MM.1S (cell line): ENCODE data around the gene TBC1D5.

Experiments used
- CTCF ChIP-seq: fragments of 300-600 bp; sonication (generic); IDR thresholded peaks from 2 replicates; pipeline ENCODE4 v1.5.1; 2016; ENCODE audit warnings: antibody characterized with exemption, low read length, mixed read lengths
- EZH2 ChIP-seq: fragments of 300-600 bp; sonication (generic); optimal IDR thresholded peaks from 2 replicates; pipeline ENCODE3; 2017; ENCODE audit warnings: low read depth, mild to moderate bottlenecking, antibody characterized with exemption, low read length, mixed read lengths

DNA sequence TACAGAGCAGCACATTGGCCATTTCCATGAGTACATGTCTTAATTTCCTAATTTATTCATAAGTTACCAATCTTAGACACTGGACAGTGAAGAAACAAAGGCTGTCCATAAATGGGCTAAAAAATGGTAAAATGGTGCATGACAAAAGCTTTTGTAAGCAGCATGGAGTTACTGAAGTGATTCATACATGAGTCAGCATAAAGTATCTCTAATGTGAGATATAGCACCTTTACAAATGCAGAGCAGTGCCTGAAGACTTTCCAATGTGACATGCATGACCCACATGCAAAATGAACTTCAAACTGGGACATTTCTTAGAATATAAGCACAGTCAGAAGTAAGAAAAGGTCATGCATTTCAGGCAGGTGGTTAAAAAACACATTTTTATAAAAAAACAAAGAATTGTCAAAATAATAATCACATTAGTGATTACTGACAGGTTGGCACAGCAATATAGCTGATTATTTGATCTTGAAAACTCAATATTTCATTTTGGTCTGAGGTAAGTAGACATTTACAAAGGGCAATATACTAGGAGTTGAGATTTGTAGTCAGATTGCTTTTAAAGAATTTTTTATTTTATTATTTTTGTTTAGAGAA, 558.4 kb downstream of the TBC1D5 start:
- TF ChIP-seq CTCF (no peak), EZH2 (no peak)
